Measurements from ENCODE around the gene CCDC68. TPM values are rescaled to one million over a fixed set of nuclear protein-coding genes. Genes with fewer than 3 reads are reported as not detected.

The CCDC68 gene
- total and polyA plus RNA-seq, 2 of the 4 experiments (the other 2 are of a cell fraction): 0.46 to 0.54 TPM

GRCh38 chr18:55001394-55002024, 42.2 kb upstream of the CCDC68 start:
- ATAC-seq (ENCODE audit: low read depth) (no peak), DNase-seq (no peak)
- H3K14ac ChIP-seq (replicated peaks; ENCODE audit: low read depth, low read length): no peak overlapping the region
- no peak overlapping the region for H3K18ac ChIP-seq (ENCODE audit: low read depth, low read length)
- H2AK5ac ChIP-seq (ENCODE audit: low read depth, low read length): no peak overlapping the region
- no peak overlapping the region for H4K8ac ChIP-seq (ENCODE audit: low read depth in 2 of 2, low read length in 2 of 2)
- H4K91ac ChIP-seq (ENCODE audit: insufficient read depth, low read depth, low read length): no peak overlapping the region
- dilution Hi-C loops (cut with HindIII; ENCODE audit: low sequenced_read_pairs, unreplicated experiment): no loop called here
- no peak overlapping the region for H3K23ac ChIP-seq (ENCODE audit: low read depth, low read length)
- TF ChIP-seq MAFK (IDR thresholded peaks at IDR 0.05; ENCODE audit: low read depth, low read length): no peak
- TF ChIP-seq RAD21 (IDR thresholded peaks at IDR 0.05; ENCODE audit: low read length): no peak
- TF ChIP-seq SMC3 (IDR thresholded peaks at IDR 0.05; ENCODE audit: low read depth, low read length): no peak
- TF ChIP-seq MAZ (IDR thresholded peaks at IDR 0.05; ENCODE audit: borderline replicate concordance, low read depth, low read length): no peak
- no peak for TF ChIP-seq RCOR1 (IDR thresholded peaks at IDR 0.05; ENCODE audit: insufficient replicate concordance, low read length)
- no peak for TF ChIP-seq MXI1 (IDR thresholded peaks at IDR 0.05; ENCODE audit: borderline replicate concordance, low read depth, low read length)
- no peak for TF ChIP-seq RFX5 (IDR thresholded peaks at IDR 0.05; ENCODE audit: low read depth, low read length)
- TF ChIP-seq CTCF (conservative IDR thresholded peaks at IDR 0.05; ENCODE audit: low read depth, low read length): no peak
- TF ChIP-seq FOS (IDR thresholded peaks at IDR 0.05; ENCODE audit: low read depth, low read length): no peak
- no peak for TF ChIP-seq NFE2L2 (IDR thresholded peaks at IDR 0.05; ENCODE audit: low read depth, low read length)
- TF ChIP-seq ELK1 (IDR thresholded peaks at IDR 0.05; ENCODE audit: borderline replicate concordance, low read depth, low read length): no peak
- no peak for TF ChIP-seq CEBPB (IDR thresholded peaks at IDR 0.05; ENCODE audit: low read depth, low read length)
- no peak for TF ChIP-seq POLR2A (IDR thresholded peaks at IDR 0.05; ENCODE audit: low read depth, low read length)
- no peak for TF ChIP-seq USF2 (IDR thresholded peaks at IDR 0.05; ENCODE audit: low read depth, low read length)
- no peak for TF ChIP-seq BHLHE40 (IDR thresholded peaks at IDR 0.05; ENCODE audit: low read depth, low read length)
- TF ChIP-seq CHD1 (IDR thresholded peaks at IDR 0.05; ENCODE audit: low read depth, low read length): no peak
- POLR2A ChIA-PET (ENCODE audit: unreplicated experiment): no interaction called here
- H3K9me1 ChIP-seq (ENCODE audit: insufficient read depth, low read length): no peaks in the 10 kb centered on the region
- H3K79me1 ChIP-seq (ENCODE audit: low read depth in 1 of 2, low read length in 2 of 2): no peaks in the 10 kb centered on the region
- no peak overlapping the region for H2BK15ac ChIP-seq (ENCODE audit: low read depth, low read length)
- H2BK20ac ChIP-seq (ENCODE audit: low read depth, low read length): no peak overlapping the region
- H2BK5ac ChIP-seq (ENCODE audit: low read depth, low read length, poor library complexity, severe bottlenecking): no peak overlapping the region
- no peak overlapping the region for H3K4ac ChIP-seq (ENCODE audit: low read depth, low read length)
- no peak overlapping the region for H3K4me2 ChIP-seq (ENCODE audit: low read depth, low read length)
- H3K27me3 ChIP-seq (ENCODE audit: control insufficient read depth, insufficient read depth, low read length): peaks cover 7% of the 10 kb centered on the region
- H3K9me3 ChIP-seq (ENCODE audit: control insufficient read depth, insufficient read depth, low read length): no peaks in the 10 kb centered on the region
- CTCF ChIA-PET: no interaction called here
- 60% methylated on average over 2 of the region's 6 CpGs; no CpG with 5 or more reads in 1 of the 2 experiments for WGBS, 2 experiments (ENCODE audit: extremely low coverage in 2 of 2, insufficient read length in 1 of 2)
- H3K36me3 ChIP-seq (ENCODE audit: control insufficient read depth, insufficient read depth, low read length): no peaks in the 10 kb centered on the region
- no TSS peak for BruUV-seq (replicated peaks)
- no peak overlapping the region for H3K9ac ChIP-seq (ENCODE audit: low read depth, low read length)
- H3K56ac ChIP-seq (ENCODE audit: extremely low read depth, insufficient read depth, low read length): no peak overlapping the region
- no peak overlapping the region for H2AFZ ChIP-seq (replicated peaks; ENCODE audit: low read length, poor library complexity)
- no peak overlapping the region for H4K5ac ChIP-seq (ENCODE audit: low read depth, low read length)
- in situ Hi-C loops (cut with MboI; ENCODE audit: low sequenced_read_pairs): no loop called here
- H2BK120ac ChIP-seq (ENCODE audit: low read depth, low read length): no peak overlapping the region
- H2AK9ac ChIP-seq (replicated peaks; ENCODE audit: low read depth, low read length, poor library complexity): no peak overlapping the region
- no peaks in the 10 kb centered on the region for H4K20me1 ChIP-seq (ENCODE audit: insufficient read depth, low read length)
- no peak overlapping the region for H3K4me3 ChIP-seq (ENCODE audit: insufficient read depth, low read depth, low read length)
- H3K27ac ChIP-seq (ENCODE audit: insufficient read depth, low read length): no peak overlapping the region
- intact Hi-C loops (cut with micrococcal nuclease): no loop called here
- no peaks in the 10 kb centered on the region for H3K4me1 ChIP-seq (ENCODE audit: control insufficient read depth, insufficient read depth, low read length)

Measured in IMR-90 (cell line).